PC-3 (cell line): ENCODE measurements around the gene KAZN.

Experiments
- CTCF ChIP-seq: fragments of 300-600 bp; sonication (generic); conservative IDR thresholded peaks from 2 replicates; pipeline ENCODE4 v1.5.1; 2017; ENCODE audit warnings: antibody characterized with exemption, low read depth, mild to moderate bottlenecking, low read length
- EZH2 ChIP-seq: fragments of 300-600 bp; sonication (generic); IDR thresholded peaks from one replicate; pipeline ENCODE4 v1.6.1; 2017; ENCODE audit warnings: antibody characterized with exemption, mild to moderate bottlenecking, low read length; ENCODE audit not compliant: unreplicated experiment
- EZH2phosphoT487 ChIP-seq: fragments of 300-600 bp; sonication (generic); IDR thresholded peaks from 2 replicates; pipeline ENCODE4 v1.6.1; 2018; ENCODE audit warnings: mild to moderate bottlenecking, antibody characterized with exemption, low read length, borderline replicate concordance

GRCh38 chr1:15051882-15052528, 453.5 kb downstream of the KAZN start:
- no peak for TF ChIP-seq CTCF
- no peak for TF ChIP-seq EZH2
- no peak for TF ChIP-seq EZH2phosphoT487
